ENCODE measurements around the gene MYL1.

MYL1 gene

DNA sequence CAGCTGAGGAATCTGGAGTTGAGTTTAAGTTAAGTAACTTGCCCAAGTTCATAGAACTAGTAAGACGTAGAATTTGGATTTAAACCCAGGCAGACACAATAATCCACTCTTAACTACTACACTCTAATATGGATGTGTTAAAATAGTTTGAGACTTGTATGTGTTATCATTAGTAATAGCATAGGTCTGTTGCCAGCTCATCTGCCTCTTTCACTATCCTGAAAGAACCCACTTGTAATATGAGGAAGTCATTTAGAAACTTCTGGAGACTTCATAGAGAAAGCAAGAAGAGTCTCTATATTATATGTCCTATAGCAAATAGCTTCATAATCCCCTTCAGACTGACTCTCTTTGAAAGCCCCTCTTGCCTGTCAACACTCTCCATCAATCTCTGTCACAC, 46.7 kb downstream of the MYL1 start:
- no peak for DNase-seq (ENCODE audit: low read depth in 2 of 3, low spot score in 2 of 3)

GRCh38 chr2:210267698-210268097, 47.3 kb downstream of the MYL1 start:
- no peak for DNase-seq (ENCODE audit: low read depth in 2 of 3, low spot score in 2 of 3)

GRCh38 chr2:210264282-210264681, 50.7 kb downstream of the MYL1 start:
- DNase-seq (ENCODE audit: low read depth in 2 of 3, low spot score in 2 of 3), result no peak

- DNase-seq (ENCODE audit: low read depth in 2 of 3, low spot score in 2 of 3), result no peak
Measured at GRCh38 chr2:210263841-210264240, 51.1 kb downstream of the MYL1 start.

DNA sequence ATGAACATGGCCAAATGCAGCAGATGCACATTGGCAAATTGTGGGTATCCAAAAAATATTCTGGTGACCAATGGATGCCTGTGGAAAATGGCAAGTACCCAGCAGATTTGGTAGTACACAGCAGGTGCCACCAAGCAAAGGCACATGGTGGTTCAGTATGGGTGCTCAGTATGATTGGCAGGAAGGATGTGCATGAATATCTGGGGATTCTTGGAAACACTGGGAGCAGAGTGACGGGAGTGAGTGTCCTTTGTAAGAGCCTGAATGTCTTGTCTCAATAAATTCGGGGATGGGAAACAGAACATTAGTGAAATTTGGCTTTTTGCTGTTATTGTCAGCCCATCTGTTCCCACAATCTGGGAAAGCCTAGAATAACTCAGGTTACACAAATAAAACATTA, 52.9 kb downstream of the MYL1 start:
- no peak for DNase-seq (ENCODE audit: low read depth in 2 of 3, low spot score in 2 of 3)

DNA sequence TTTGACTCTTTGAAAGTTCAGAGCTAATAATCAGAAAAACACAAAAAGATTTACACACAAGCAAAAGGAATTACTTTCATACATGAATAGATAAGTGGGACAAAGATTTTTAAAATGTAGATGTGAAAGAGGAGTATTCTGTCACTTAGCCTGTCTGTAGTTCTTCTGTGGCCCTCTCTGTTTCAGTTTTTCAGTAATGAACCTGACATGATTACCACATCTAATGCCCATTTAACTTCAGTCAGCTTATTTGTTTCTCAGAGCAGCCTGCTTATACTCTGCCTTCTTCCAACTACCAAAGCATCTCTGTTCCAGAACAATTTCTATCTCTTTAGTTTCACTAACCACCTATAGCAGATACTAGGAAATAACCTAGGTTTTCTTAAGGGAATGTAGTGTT, 55.3 kb downstream of the MYL1 start:
- DNase-seq (ENCODE audit: low read depth in 2 of 3, low spot score in 2 of 3), result no peak

DNA sequence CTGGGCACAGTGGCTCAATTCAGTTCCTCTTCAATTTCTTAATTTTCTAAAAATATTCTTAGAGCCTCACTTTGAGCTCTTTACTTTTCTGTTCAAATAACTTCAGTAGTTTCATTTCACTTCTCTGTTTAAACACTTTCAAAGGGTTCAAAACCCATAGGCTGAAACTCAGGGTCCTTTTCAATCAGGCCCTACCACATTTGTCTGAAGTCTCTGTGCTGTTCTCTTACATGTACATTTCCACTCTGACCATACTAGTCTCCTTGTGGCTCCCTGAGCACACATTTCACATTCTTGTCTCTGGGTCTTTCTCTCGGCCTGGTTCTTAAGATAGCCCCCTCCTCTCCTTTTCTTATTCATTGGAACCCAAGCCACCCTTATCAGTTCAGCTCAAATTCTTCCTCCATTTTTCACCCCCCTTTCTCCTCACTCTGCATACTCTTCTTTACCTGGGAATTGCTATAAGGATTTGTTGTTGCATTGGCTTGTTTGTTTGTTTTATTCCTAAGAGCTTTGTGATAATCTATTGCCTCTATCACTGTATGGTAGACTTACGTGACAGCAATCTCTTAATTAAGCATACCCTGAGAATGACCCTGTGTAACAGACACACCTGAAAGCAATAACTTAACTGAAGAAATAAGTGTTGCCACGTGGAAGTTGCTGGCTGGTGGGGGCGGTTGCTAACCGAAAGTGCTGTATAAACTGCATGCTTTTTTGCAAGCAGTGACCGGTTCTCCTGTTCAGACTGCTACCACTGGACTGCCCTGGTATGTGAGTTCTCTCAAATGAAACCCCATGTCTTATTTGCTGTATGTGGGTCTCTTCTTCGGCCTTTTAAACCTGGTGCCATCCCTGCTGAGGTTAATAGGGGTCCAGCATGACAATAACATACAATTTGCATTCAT, 62.0 kb downstream of the MYL1 start:
- no peak for DNase-seq (ENCODE audit: low read depth in 2 of 3, low spot score in 2 of 3)

DNA sequence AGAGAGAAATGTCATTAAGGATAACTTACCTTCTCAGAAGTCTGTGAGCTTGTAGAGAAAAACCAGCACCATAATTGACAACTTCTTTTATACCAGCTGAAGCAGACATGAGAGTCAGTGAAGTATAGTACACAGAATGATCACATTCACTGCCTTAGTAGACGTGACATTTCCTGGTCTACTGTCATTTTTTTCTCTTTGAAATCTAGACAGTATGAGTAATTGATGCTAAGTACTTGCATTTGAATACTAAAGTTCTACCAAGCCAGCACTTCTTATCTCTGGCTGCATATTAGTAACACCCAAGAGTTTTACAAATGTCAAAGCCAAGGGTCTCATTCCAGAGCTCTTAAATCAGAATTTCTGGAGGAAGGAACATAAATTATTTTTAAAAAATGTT, 64.4 kb downstream of the MYL1 start:
- no peak for DNase-seq (ENCODE audit: low read depth in 2 of 3, low spot score in 2 of 3)

All from activated CD8-positive, alpha-beta memory T cell treated with anti-CD3 and anti-CD28 coated beads for 48 hours (primary cell).